H9 (cell line): Measurements from ENCODE around the gene HTR7. TPM values are rescaled to one million over a fixed set of nuclear protein-coding genes. Genes with fewer than 3 reads are reported as not detected.

Experiments used
- DNase-seq: peaks from one replicate; pipeline ENCODE4 v3.0.0-alpha.2; 2017
- H2AFZ ChIP-seq: one replicate; pipeline ENCODE4 v1.6.1; 2013; ENCODE audit warnings: mild to moderate bottlenecking, low read length, control low read depth, moderate library complexity
- H2AK5ac ChIP-seq: 2 replicates; pipeline ENCODE4 v1.6.1; 2013; ENCODE audit warnings: low read length, control low read depth, mixed read lengths; ENCODE audit not compliant: insufficient read length
- H2BK120ac ChIP-seq: one replicate; pipeline ENCODE4 v1.6.1; 2013; ENCODE audit warnings: low read depth, mild to moderate bottlenecking, low read length, control low read depth, inconsistent platforms; ENCODE audit not compliant: poor library complexity, severe bottlenecking
- H2BK12ac ChIP-seq: 2 replicates; pipeline ENCODE4 v1.6.1; 2013; ENCODE audit warnings: low read length, control low read depth, mixed read lengths, low read depth; ENCODE audit not compliant: insufficient read length
- H2BK15ac ChIP-seq: 2 replicates; pipeline ENCODE4 v1.6.1; 2013; ENCODE audit warnings: low read depth, low read length, control low read depth
- H2BK20ac ChIP-seq: one replicate; pipeline ENCODE4 v1.6.1; 2013; ENCODE audit warnings: low read depth, mild to moderate bottlenecking, low read length, control low read depth, inconsistent platforms; ENCODE audit not compliant: poor library complexity, severe bottlenecking
- H2BK5ac ChIP-seq: 2 replicates; pipeline ENCODE4 v1.6.1; 2013; ENCODE audit warnings: low read length, control low read depth, mixed read lengths; ENCODE audit not compliant: insufficient read length
- H3K14ac ChIP-seq: 2 replicates; pipeline ENCODE4 v1.6.1; 2013; ENCODE audit warnings: low read length, control low read depth; ENCODE audit not compliant: insufficient read depth
- H3K18ac ChIP-seq: 2 replicates; pipeline ENCODE4 v1.6.1; 2013; ENCODE audit warnings: low read depth, mild to moderate bottlenecking, mixed read lengths, low read length, control low read depth; ENCODE audit not compliant: insufficient read length
- H3K23ac ChIP-seq: 2 replicates; pipeline ENCODE4 v1.6.1; 2013; ENCODE audit warnings: low read length, control low read depth, mixed read lengths, low read depth; ENCODE audit not compliant: insufficient read length
- H3K23me2 ChIP-seq: 2 replicates; pipeline ENCODE4 v1.6.1; 2013; ENCODE audit warnings: low read depth, mild to moderate bottlenecking, mixed read lengths, low read length, control low read depth; ENCODE audit not compliant: insufficient read length, poor library complexity, severe bottlenecking
- H3K27ac ChIP-seq: 2 replicates; pipeline ENCODE4 v1.5.1; 2013; ENCODE audit warnings: low read length, control low read depth, mixed read lengths, low read depth; ENCODE audit not compliant: insufficient read length
- H3K27me3 ChIP-seq: 2 replicates; pipeline ENCODE4 v1.6.1; 2013; ENCODE audit warnings: low read length, control low read depth, inconsistent platforms; ENCODE audit not compliant: insufficient read depth
- H3K4ac ChIP-seq: 2 replicates; pipeline ENCODE4 v1.6.1; 2013; ENCODE audit warnings: low read depth, mild to moderate bottlenecking, control low read depth, inconsistent platforms, low read length, moderate library complexity
- H3K4me1 ChIP-seq: 2 replicates; pipeline ENCODE4 v1.6.1; 2013; ENCODE audit warnings: low read length, control low read depth, inconsistent platforms; ENCODE audit not compliant: insufficient read depth
- H3K4me2 ChIP-seq: 2 replicates; pipeline ENCODE4 v1.6.1; 2013; ENCODE audit warnings: low read length, control low read depth, mixed read lengths; ENCODE audit not compliant: insufficient read length, insufficient read depth
- H3K56ac ChIP-seq: 2 replicates; pipeline ENCODE4 v1.6.1; 2013; ENCODE audit warnings: low read depth, mild to moderate bottlenecking, mixed read lengths, low read length, control low read depth; ENCODE audit not compliant: insufficient read length
- H3K79me1 ChIP-seq: 2 replicates; pipeline ENCODE4 v1.6.1; 2013; ENCODE audit warnings: low read depth, mild to moderate bottlenecking, moderate library complexity, low read length, control low read depth, inconsistent platforms; ENCODE audit not compliant: insufficient read depth, poor library complexity, severe bottlenecking
- H3K79me2 ChIP-seq: 2 replicates; pipeline ENCODE4 v1.6.1; 2013; ENCODE audit warnings: low read length, control low read depth, inconsistent platforms; ENCODE audit not compliant: insufficient read depth
- H3K9ac ChIP-seq: 2 replicates; pipeline ENCODE4 v1.6.1; 2013; ENCODE audit warnings: low read length, control low read depth, mixed read lengths; ENCODE audit not compliant: insufficient read length; ENCODE audit errors: extremely low read depth
- H3K9me3 ChIP-seq: one replicate; pipeline ENCODE4 v1.6.1; 2013; ENCODE audit warnings: low read depth, low read length, inconsistent platforms; ENCODE audit not compliant: control insufficient read depth
- H3T11ph ChIP-seq: one replicate; pipeline ENCODE4 v1.6.1; 2013; ENCODE audit warnings: mild to moderate bottlenecking, low read length, control low read depth, inconsistent platforms
- H4K20me1 ChIP-seq: one replicate; pipeline ENCODE4 v1.6.1; 2013; ENCODE audit not compliant: control insufficient read depth, insufficient read length, insufficient read depth
- H4K5ac ChIP-seq: 2 replicates; pipeline ENCODE4 v1.6.1; 2013; ENCODE audit warnings: low read depth, mild to moderate bottlenecking, mixed read lengths, low read length, control low read depth; ENCODE audit not compliant: insufficient read length
- H4K8ac ChIP-seq: replicated peaks from 2 replicates; pipeline ENCODE4 v1.6.1; 2013; ENCODE audit warnings: low read length, control low read depth, mixed read lengths, low read depth; ENCODE audit not compliant: insufficient read length
- H4K91ac ChIP-seq: 2 replicates; pipeline ENCODE4 v1.6.1; 2013; ENCODE audit warnings: low read depth, mild to moderate bottlenecking, moderate library complexity, mixed read lengths, low read length, control low read depth; ENCODE audit not compliant: insufficient read length
- H3K27ac Mint-ChIP-seq, 3 experiments: 2 replicates in 2 of 3; 3 replicates in 1 of 3; pipeline ENCODE4 v1.8.0; 2020 to 2021; ENCODE audit warnings: mixed read lengths in 3 of 3, mild to moderate bottlenecking in 1 of 3, moderate library complexity in 1 of 3
- H3K27me3 Mint-ChIP-seq: 2 replicates; pipeline ENCODE4 v1.8.0; 2021; ENCODE audit warnings: low read depth, mild to moderate bottlenecking, moderate library complexity, mixed read lengths
- H3K36me3 Mint-ChIP-seq, 3 experiments: 2 replicates in 2 of 3; 3 replicates in 1 of 3; pipeline ENCODE4 v1.8.0; 2020 to 2021; ENCODE audit warnings: low read depth in 3 of 3, mixed read lengths in 3 of 3; ENCODE audit not compliant: insufficient read depth in 1 of 3
- H3K4me1 Mint-ChIP-seq, 2 experiments: 2 replicates each; pipeline ENCODE4 v1.8.0; 2020; ENCODE audit warnings: mixed read lengths in 2 of 2
- H3K4me3 Mint-ChIP-seq, 2 experiments: 2 replicates in 1 of 2; 3 replicates in 1 of 2; pipeline ENCODE4 v1.8.0; 2020 to 2021; ENCODE audit warnings: mild to moderate bottlenecking in 2 of 2, mixed read lengths in 2 of 2, moderate library complexity in 1 of 2
- H3K9me3 Mint-ChIP-seq, 2 experiments: 2 replicates in 1 of 2; 3 replicates in 1 of 2; pipeline ENCODE4 v1.8.0; 2020; ENCODE audit warnings: mild to moderate bottlenecking in 2 of 2, mixed read lengths in 2 of 2, moderate library complexity in 1 of 2
- CTCF ChIP-seq: fragments of 200-600 bp; sonication (generic); conservative IDR thresholded peaks from 3 replicates; pipeline ENCODE4 v1.8.0; 2021; ENCODE audit warnings: antibody characterized with exemption, mild to moderate bottlenecking
- WGBS: extraction: QIAGEN DNeasy Blood & Tissue Kit; methylation state at CpG from one replicate; pipeline ENCODE4 v1.1.7; 2013; ENCODE audit warnings: missing lambda C conversion rate, low lambda C conversion rate, mixed read lengths; ENCODE audit not compliant: insufficient read length; ENCODE audit errors: extremely low coverage; 5-methylcytosine and 5-hydroxymethylcytosine counted together
- total RNA-seq: library from RNA; stranded (reverse); gene quantifications from 2 replicates; pipeline ENCODE4 v1.2.1, GENCODE V29; 2021

HTR7 gene
- total RNA-seq, 1 experiment from 2014 or later: 21.3 TPM

- Mint-ChIP-seq H3K36me3 (peaks cover 10 to 77% (median 71%) of the 10 kb centered on the region in 3 experiments; a peak in 6 of 7 replicates), H3K4me1 (peaks cover 4 to 14% of the 10 kb centered on the region in 2 experiments), H3K27ac (no peak overlapping the region), H3K27me3 (no peaks in the 10 kb centered on the region), H3K4me3 (no peak overlapping the region), H3K9me3 (no peaks in the 10 kb centered on the region; a peak in 1 of 5 replicates)
- H3K14ac ChIP-seq: no peak overlapping the region
- H3K4me1 ChIP-seq: no peaks in the 10 kb centered on the region
- no peak overlapping the region for H4K8ac ChIP-seq
- H3K27me3 ChIP-seq: no peaks in the 10 kb centered on the region
- no peak for DNase-seq
- no peak overlapping the region for H2BK12ac ChIP-seq
- no peak overlapping the region for H2BK120ac ChIP-seq
- no peak overlapping the region for H2BK20ac ChIP-seq
- H3K56ac ChIP-seq: no peak overlapping the region
- H3K4me2 ChIP-seq: no peak overlapping the region
- no peaks in the 10 kb centered on the region for H3K9me3 ChIP-seq
- H3K9ac ChIP-seq: no peak overlapping the region
- H2AFZ ChIP-seq: no peak overlapping the region
- no peaks in the 10 kb centered on the region for H3K23me2 ChIP-seq
- no peaks in the 10 kb centered on the region for H3K79me2 ChIP-seq
- H3K79me1 ChIP-seq: no peaks in the 10 kb centered on the region
- no peak overlapping the region for H2BK15ac ChIP-seq
- no peak for TF ChIP-seq CTCF
- H3K4ac ChIP-seq: no peak overlapping the region
- H4K91ac ChIP-seq: no peak overlapping the region
- no peak overlapping the region for H2BK5ac ChIP-seq
- no peak overlapping the region for H3K27ac ChIP-seq
- no peak overlapping the region for H2AK5ac ChIP-seq
- no CpG with 5 or more reads among the region's 1 CpG for WGBS
- H4K5ac ChIP-seq: no peak overlapping the region
- no peaks in the 10 kb centered on the region for H4K20me1 ChIP-seq
- H3K23ac ChIP-seq: no peak overlapping the region
- no peak overlapping the region for H3K18ac ChIP-seq
- H3T11ph ChIP-seq: no peak overlapping the region
Measured at GRCh38 chr10:90889636-90890035, 31.8 kb upstream of the HTR7 start.
